ENCODE results near the gene SLX4IP.
"Not testable (repeated sequence)": the region's sequence is repeated elsewhere in the genome, so short reads cannot be mapped to it uniquely, and the experiment has no call there.

SLX4IP gene

DNA sequence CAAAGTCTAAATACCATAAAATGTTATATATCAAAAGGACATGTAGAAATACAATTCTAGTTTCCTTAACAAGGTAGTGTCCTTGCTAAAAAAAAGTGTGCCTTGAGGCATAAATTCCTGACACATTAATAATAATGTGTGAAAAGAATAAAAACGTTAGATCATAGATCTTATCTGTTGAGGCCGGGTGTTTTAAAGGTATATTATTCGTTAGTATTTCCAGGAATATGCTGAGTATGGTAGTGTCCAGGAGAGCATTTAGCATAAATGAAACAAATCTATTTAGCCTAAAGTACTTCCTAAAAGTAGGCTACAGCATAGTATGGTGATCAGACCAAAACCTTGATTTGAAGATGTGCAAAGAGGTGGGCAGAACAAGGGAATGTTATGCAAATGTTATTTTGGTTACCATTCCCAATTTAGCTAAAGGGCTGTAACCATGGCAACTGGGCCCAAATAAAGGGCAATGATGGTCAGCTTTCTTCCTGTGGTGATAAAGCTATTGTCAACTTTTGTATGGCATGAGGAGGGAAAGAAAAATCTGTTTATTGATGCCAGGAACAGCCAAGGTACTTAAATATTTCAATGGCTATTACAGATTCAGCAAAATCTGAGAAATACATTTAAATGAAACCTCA is 20.0 kb upstream of the SLX4IP start:
- no peak for DNase-seq (ENCODE audit: low read depth)
- no peak overlapping the region for H3K4me3 ChIP-seq (ENCODE audit: low read depth, low read length)
- TF ChIP-seq, protein P1, sequence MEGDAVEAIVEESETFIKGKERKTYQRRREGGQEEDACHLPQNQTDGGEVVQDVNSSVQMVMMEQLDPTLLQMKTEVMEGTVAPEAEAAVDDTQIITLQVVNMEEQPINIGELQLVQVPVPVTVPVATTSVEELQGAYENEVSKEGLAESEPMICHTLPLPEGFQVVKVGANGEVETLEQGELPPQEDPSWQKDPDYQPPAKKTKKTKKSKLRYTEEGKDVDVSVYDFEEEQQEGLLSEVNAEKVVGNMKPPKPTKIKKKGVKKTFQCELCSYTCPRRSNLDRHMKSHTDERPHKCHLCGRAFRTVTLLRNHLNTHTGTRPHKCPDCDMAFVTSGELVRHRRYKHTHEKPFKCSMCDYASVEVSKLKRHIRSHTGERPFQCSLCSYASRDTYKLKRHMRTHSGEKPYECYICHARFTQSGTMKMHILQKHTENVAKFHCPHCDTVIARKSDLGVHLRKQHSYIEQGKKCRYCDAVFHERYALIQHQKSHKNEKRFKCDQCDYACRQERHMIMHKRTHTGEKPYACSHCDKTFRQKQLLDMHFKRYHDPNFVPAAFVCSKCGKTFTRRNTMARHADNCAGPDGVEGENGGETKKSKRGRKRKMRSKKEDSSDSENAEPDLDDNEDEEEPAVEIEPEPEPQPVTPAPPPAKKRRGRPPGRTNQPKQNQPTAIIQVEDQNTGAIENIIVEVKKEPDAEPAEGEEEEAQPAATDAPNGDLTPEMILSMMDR (IDR thresholded peaks at IDR 0.05; ENCODE audit: control insufficient read depth, extremely low read depth, insufficient read depth): no peak

DNA sequence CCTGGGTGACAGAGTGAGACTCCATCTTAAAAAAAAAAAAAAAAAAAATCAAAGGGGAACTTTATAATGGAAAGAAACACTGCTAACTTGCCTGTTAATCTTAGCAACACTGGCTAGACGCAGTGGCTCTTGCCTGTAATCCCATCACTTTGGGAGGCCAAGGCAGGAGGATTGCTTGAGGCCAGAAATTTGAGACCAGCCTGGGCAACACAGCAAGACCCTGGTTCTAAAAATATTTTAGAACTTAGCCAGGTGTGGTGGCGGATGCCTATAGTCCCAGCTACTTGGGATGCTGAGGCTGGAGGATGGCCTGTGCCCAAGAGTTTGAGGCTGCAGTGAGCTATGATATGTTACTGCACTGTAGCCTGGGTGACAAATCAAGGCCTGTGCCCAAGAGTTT is 17.9 kb upstream of the SLX4IP start:
- not testable (repeated sequence) for H3K4me3 ChIP-seq (ENCODE audit: low read depth, low read length); DNase-seq (ENCODE audit: low read depth)

- DNase-seq (ENCODE audit: low read depth): no peak
- TF ChIP-seq, protein P1 (IDR thresholded peaks at IDR 0.05; ENCODE audit: control insufficient read depth, extremely low read depth, insufficient read depth): no peak
- no peak overlapping the region for H3K4me3 ChIP-seq (ENCODE audit: low read depth, low read length)
Measured at GRCh38 chr20:10419550-10420133, 15.5 kb upstream of the SLX4IP start.

DNA sequence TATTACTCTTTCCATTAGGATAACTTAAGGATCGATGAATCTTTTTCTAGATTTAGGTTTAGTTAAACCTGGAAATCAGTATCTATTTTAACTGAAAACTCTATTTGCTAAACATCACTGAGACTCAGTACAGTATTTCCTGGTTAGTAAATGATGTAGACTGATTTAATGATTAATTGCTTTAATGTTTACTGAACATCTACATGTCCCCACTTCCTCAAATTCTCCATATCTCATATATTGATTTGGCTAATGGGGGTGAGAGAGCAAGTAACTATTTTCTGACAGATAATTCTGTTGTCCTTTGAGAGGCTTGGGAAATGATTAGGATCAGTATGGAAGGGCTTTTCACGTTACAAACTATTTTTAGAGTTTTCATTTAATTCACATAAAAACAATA is 11.4 kb upstream of the SLX4IP start:
- no peak overlapping the region for H3K4me3 ChIP-seq (ENCODE audit: low read depth, low read length)
- DNase-seq (ENCODE audit: low read depth): no peak
- TF ChIP-seq, protein P1 (IDR thresholded peaks at IDR 0.05; ENCODE audit: control insufficient read depth, extremely low read depth, insufficient read depth): no peak

DNA sequence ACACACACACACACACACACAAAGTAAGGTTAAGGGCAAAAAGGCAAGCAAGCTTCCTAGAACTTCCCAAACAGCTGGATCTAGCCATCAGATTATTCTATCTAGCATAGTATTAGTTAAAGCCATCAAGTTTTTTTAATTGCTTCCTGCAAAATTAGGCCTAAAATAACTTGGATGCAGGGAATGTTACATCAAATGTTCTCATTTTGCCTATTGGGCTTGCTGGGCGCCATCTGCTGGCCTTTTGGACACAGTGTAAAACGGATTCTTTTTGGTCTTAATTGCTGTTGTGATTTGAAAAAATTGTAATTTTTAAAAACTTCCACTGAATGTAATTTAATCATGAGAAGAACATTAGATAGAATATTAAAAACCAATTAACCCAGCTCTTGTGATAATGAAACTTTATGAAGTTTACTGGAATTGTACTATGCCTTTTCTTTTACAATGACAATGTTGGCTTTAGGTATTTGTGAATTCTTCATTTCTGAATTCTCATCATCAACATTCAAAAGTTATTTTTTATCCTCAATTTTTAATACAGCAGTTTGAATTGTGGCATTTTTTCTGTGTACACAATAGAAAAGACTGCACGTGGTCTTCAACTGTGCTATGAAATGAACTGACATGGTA is 7.9 kb upstream of the SLX4IP start:
- DNase-seq (ENCODE audit: low read depth): no peak
- no peak overlapping the region for H3K4me3 ChIP-seq (ENCODE audit: low read depth, low read length)
- TF ChIP-seq, protein P1 (IDR thresholded peaks at IDR 0.05; ENCODE audit: control insufficient read depth, extremely low read depth, insufficient read depth): peak; percentile 81

DNA sequence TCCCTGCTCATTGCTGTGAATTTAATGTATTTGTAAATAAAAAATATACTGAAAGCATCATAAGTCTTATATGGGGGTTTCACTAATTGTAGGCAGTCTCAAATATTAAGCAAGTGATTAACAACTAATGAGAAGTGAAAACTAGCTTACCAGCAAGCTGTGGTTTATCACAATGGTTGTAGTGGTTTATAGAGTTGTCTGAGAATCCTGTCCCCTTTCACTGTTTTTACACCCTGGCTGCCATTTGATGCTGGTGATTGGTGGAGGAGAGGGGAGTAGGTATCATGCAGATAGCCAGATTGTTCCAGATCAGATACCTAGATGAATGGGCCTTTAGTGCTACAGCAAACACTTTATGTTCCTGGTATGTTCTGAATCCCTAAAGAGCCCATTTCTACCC is 7.1 kb upstream of the SLX4IP start:
- H3K4me3 ChIP-seq (ENCODE audit: low read depth, low read length): no peak overlapping the region
- TF ChIP-seq, protein P1 (IDR thresholded peaks at IDR 0.05; ENCODE audit: control insufficient read depth, extremely low read depth, insufficient read depth): no peak
- DNase-seq (ENCODE audit: low read depth): no peak

DNA sequence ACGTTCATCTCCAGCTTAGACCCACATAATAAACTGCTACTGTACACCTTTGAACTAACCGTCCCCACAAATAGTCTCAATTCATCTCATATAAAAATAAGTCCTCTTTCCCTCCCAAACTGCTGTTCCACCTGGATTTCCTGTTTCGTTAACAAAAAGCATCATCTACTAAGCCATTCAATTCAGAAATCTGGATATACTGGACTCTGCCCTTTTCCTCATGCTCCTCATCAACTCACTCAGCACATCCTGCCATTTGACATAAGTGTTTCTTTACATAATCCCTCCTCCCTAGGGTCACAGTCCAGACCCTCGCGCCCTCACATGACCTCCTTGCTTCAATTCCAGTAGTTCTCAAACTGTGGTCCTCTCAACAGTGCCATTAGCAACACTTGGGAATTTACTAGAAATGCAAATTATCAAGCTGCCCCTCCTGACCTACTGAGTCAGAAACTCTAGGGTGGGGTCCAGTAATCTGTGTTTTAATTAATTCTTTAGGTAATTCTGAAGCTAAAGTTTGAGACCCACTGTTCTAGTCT is 5.6 kb upstream of the SLX4IP start:
- TF ChIP-seq, protein P1 (IDR thresholded peaks at IDR 0.05; ENCODE audit: control insufficient read depth, extremely low read depth, insufficient read depth): no peak
- DNase-seq (ENCODE audit: low read depth): no peak
- H3K4me3 ChIP-seq (ENCODE audit: low read depth, low read length): no peak overlapping the region

Measured in LNCaP clone FGC (cell line).